HEK293T (cell line): ENCODE data around the gene FHAD1.

Experiments
- ARNT ChIP-seq: fragments of 450-650 bp; IDR thresholded peaks from 2 replicates; pipeline ENCODE4 v1.6.1; 2017; ENCODE audit warnings: mild to moderate bottlenecking
- BHLHE40 ChIP-seq: fragments of 450-650 bp; IDR thresholded peaks from 2 replicates; pipeline ENCODE4 v1.6.1; 2016; ENCODE audit warnings: mild to moderate bottlenecking, moderate library complexity, borderline replicate concordance
- ELF4 ChIP-seq: fragments of 450-650 bp; IDR thresholded peaks from 2 replicates; pipeline ENCODE4 v1.6.1; 2017; ENCODE audit warnings: antibody characterized with exemption
- FOXA1 ChIP-seq: fragments of 450-650 bp; IDR thresholded peaks from 2 replicates; pipeline ENCODE4 v1.6.1; 2016; ENCODE audit warnings: mild to moderate bottlenecking
- FOXK2 ChIP-seq: fragments of 450-650 bp; IDR thresholded peaks from 2 replicates; pipeline ENCODE4 v1.6.1; 2016; ENCODE audit warnings: mild to moderate bottlenecking
- FOXM1 ChIP-seq: fragments of 450-650 bp; IDR thresholded peaks from 2 replicates; pipeline ENCODE4 v1.6.1; 2017; ENCODE audit warnings: mild to moderate bottlenecking, borderline replicate concordance
- HDGF ChIP-seq: fragments of 450-650 bp; IDR thresholded peaks from 2 replicates; pipeline ENCODE4 v1.6.1; 2017; ENCODE audit warnings: antibody characterized with exemption, borderline replicate concordance
- NFRKB ChIP-seq: fragments of 450-650 bp; IDR thresholded peaks from 2 replicates; pipeline ENCODE4 v1.6.1; 2016; ENCODE audit warnings: mild to moderate bottlenecking, moderate library complexity
- SP1 ChIP-seq: fragments of 450-650 bp; IDR thresholded peaks from 2 replicates; pipeline ENCODE4 v1.6.1; 2017
- SUZ12 ChIP-seq: fragments of 450-650 bp; IDR thresholded peaks from 2 replicates; pipeline ENCODE4 v1.6.1; 2016; ENCODE audit warnings: mild to moderate bottlenecking
- TARDBP ChIP-seq: fragments of 450-650 bp; IDR thresholded peaks from 2 replicates; pipeline ENCODE4 v1.6.1; 2016
- ZNF384 ChIP-seq: fragments of 450-650 bp; IDR thresholded peaks from 2 replicates; pipeline ENCODE4 v1.6.1; 2016

DNA sequence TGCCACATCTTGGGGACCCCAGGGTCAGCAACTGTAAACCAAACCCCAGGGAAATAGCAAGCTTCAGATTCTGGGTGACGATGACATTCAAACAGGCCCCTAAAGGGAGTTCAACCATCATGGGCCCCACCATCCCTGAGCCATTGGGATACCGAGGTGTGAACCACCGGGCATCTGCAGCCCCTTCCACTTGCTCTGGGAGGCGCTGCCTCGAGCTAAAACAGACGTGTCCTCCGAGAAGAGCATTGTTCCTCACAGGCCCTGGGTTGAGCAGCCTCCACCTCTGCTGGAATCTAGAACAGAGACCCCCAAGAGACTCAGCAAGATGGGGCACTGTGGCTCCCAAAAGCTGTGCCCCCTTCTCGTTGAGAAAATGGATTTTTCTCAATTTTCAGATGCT lies 143.6 kb downstream of the FHAD1 start:
- TF ChIP-seq SP1 (no peak), HDGF (no peak), FOXM1 (no peak), FOXK2 (no peak), SUZ12 (no peak), BHLHE40 (no peak), TARDBP (no peak), FOXA1 (no peak), ELF4 (no peak), NFRKB (no peak), ZNF384 (no peak), ARNT (no peak)
